Measurements from ENCODE around the gene SRGAP2C.
"Not testable (repeated sequence)": the region's sequence is repeated elsewhere in the genome, so short reads cannot be mapped to it uniquely, and the experiment has no call there.

GRCh38 chr1:121205786-121206711 is 21.3 kb downstream of the SRGAP2C start:
- TF ChIP-seq CTCF (optimal IDR thresholded peaks at IDR 0.05 in 1 of 3, IDR thresholded peaks at IDR 0.05 in 1 of 3, conservative IDR thresholded peaks at IDR 0.05 in 1 of 3; ENCODE audit: extremely low read depth in 1 of 3, insufficient read depth in 2 of 3, low read length in 3 of 3); EZH2 (IDR thresholded peaks at IDR 0.05; ENCODE audit: low read length): not testable (repeated sequence)
